HEK293 (cell line): ENCODE measurements around the gene DNM1.

Source experiments
- CTCF ChIA-PET: fragments of 350-600 bp; formaldehyde crosslinking; extraction: SDS; loops from one replicate; lab custom pipeline; 2021; ENCODE audit warnings: antibody characterized with exemption; lab: Yijun Ruan, JAX
- POLR2A ChIA-PET: fragments of 300-600 bp; formaldehyde crosslinking; extraction: SDS; loops from one replicate; lab custom pipeline; 2020; ENCODE audit warnings: antibody characterized with exemption, inconsistent platforms; lab: Yijun Ruan, JAX
- H3K27ac ChIP-seq: fragments of 200-500 bp; sonication (Bioruptor generic); 2 replicates; pipeline ENCODE4 v1.5.1; 2014; ENCODE audit warnings: low read depth, low read length, control low read depth, inconsistent platforms; ENCODE audit errors: extremely low read depth
- H3K36me3 ChIP-seq, 2 experiments: fragments of 200-500 bp in 1 of 2; sonication (Bioruptor generic) in 1 of 2; 1 replicate in 1 of 2; 2 replicates in 1 of 2; pipeline ENCODE4 v1.5.1; 2014 to 2017; ENCODE audit warnings: inconsistent platforms in 2 of 2, low read length in 2 of 2; ENCODE audit not compliant: control insufficient read depth in 2 of 2, insufficient read depth in 1 of 2
- H3K4me1 ChIP-seq: fragments of 200-500 bp; sonication (Bioruptor generic); 2 replicates; pipeline ENCODE4 v1.5.1; 2014; ENCODE audit warnings: mild to moderate bottlenecking, low read length, inconsistent platforms; ENCODE audit not compliant: control insufficient read depth, insufficient read depth
- H3K4me3 ChIP-seq: 2 replicates; pipeline ENCODE4 v1.5.1; 2011; ENCODE audit warnings: low read depth, mild to moderate bottlenecking, control low read depth, low read length, moderate library complexity
- H3K9me3 ChIP-seq: fragments of 200-500 bp; sonication (Bioruptor generic); 2 replicates; pipeline ENCODE4 v1.5.1; 2014; ENCODE audit warnings: low read depth, low read length, inconsistent platforms; ENCODE audit not compliant: control insufficient read depth, insufficient read depth
- IKZF3 ChIP-seq: fragments of 450-650 bp; IDR thresholded peaks from 2 replicates; pipeline ENCODE4 v1.5.0; 2018; ENCODE audit warnings: missing biosample characterization, mild to moderate bottlenecking, missing genetic modification characterization, moderate library complexity
- KLF16 ChIP-seq: fragments of 450-650 bp; formaldehyde crosslinking; IDR thresholded peaks from 2 replicates; pipeline ENCODE4 v1.5.1; 2017; ENCODE audit warnings: missing biosample characterization, missing genetic modification characterization
- SP2 ChIP-seq: fragments of 450-650 bp; formaldehyde crosslinking; IDR thresholded peaks from 2 replicates; pipeline ENCODE4 v1.5.1; 2016; ENCODE audit warnings: missing biosample characterization, missing genetic modification characterization
- WT1 ChIP-seq: fragments of 450-650 bp; formaldehyde crosslinking; IDR thresholded peaks from 2 replicates; pipeline ENCODE4 v1.5.1; 2016; ENCODE audit warnings: missing biosample characterization, missing genetic modification characterization
- ZFP3 ChIP-seq: fragments of 450-650 bp; formaldehyde crosslinking; IDR thresholded peaks from 2 replicates; pipeline ENCODE4 v1.5.1; 2016; ENCODE audit warnings: low read depth, missing biosample characterization, missing genetic modification characterization
- ZNF114 ChIP-seq: fragments of 450-650 bp; formaldehyde crosslinking; IDR thresholded peaks from 2 replicates; pipeline ENCODE4 v1.5.0; 2017; ENCODE audit warnings: missing biosample characterization, missing genetic modification characterization
- ZNF202 ChIP-seq: fragments of 450-650 bp; formaldehyde crosslinking; IDR thresholded peaks from 2 replicates; pipeline ENCODE4 v1.5.1; 2016; ENCODE audit warnings: missing biosample characterization, missing genetic modification characterization, borderline replicate concordance
- ZNF302 ChIP-seq: fragments of 450-650 bp; formaldehyde crosslinking; IDR thresholded peaks from 2 replicates; pipeline ENCODE4 v1.5.1; 2016; ENCODE audit warnings: missing biosample characterization, missing genetic modification characterization, low read depth
- ZNF366 ChIP-seq: fragments of 450-650 bp; formaldehyde crosslinking; conservative IDR thresholded peaks from 2 replicates; pipeline ENCODE4 v1.5.1; 2016; ENCODE audit warnings: missing biosample characterization, missing genetic modification characterization
- ZNF391 ChIP-seq: fragments of 450-650 bp; formaldehyde crosslinking; IDR thresholded peaks from 2 replicates; pipeline ENCODE4 v1.5.1; 2016; ENCODE audit warnings: low read depth, missing biosample characterization, missing genetic modification characterization, borderline replicate concordance
- ZNF510 ChIP-seq: fragments of 450-650 bp; formaldehyde crosslinking; IDR thresholded peaks from 2 replicates; pipeline ENCODE4 v1.5.1; 2018; ENCODE audit warnings: mild to moderate bottlenecking, missing genetic modification characterization, missing biosample characterization; ENCODE audit not compliant: insufficient replicate concordance
- ZNF792 ChIP-seq: fragments of 450-650 bp; formaldehyde crosslinking; IDR thresholded peaks from 2 replicates; pipeline ENCODE4 v1.5.1; 2016; ENCODE audit warnings: missing biosample characterization, missing genetic modification characterization
- TF ChIP-seq, protein P1 (sequence below): fragments of 450-650 bp; formaldehyde crosslinking; IDR thresholded peaks from 2 replicates; pipeline ENCODE4 v1.5.1; 2017; ENCODE audit warnings: missing biosample characterization, missing genetic modification characterization
- TF ChIP-seq, protein P2 (sequence below): fragments of 450-650 bp; formaldehyde crosslinking; IDR thresholded peaks from 2 replicates; pipeline ENCODE4 v1.5.1; 2016; ENCODE audit warnings: missing biosample characterization, missing genetic modification characterization, borderline replicate concordance
- TF ChIP-seq, protein P3 (sequence below): fragments of 450-650 bp; formaldehyde crosslinking; IDR thresholded peaks from 2 replicates; pipeline ENCODE4 v1.5.1; 2016; ENCODE audit warnings: missing biosample characterization, missing genetic modification characterization

DNM1 gene

DNA sequence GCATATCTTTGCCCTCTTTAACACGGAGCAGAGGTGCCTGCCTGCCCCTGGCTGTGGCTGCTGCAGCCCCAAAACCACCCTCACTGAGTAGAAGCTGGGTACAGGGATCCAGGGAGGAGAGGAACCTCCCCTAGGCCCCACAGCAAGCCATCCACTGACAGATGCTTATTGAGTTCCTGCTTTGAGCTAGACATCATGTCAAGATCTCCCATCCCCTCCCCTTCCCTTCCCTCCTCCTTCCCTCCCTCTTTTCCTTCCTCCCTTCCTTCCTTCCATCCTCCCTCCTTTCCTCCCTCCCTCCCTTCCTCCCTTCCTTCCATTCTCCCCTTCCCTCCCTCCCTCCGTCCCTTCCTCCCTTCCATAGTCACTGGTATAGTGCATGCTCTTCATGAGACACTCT, 43.3 kb downstream of the DNM1 start:
- Histone ChIP-seq H3K9me3 (no peaks in the 10 kb centered on the region), H3K4me3 (no peak overlapping the region), H3K4me1 (no peaks in the 10 kb centered on the region), H3K27ac (no peak overlapping the region), H3K36me3 (peaks cover 0 to 6% of the 10 kb centered on the region in 2 experiments; a peak in 1 of 3 replicates)
- peak; percentile 92 for TF ChIP-seq ZNF366
- TF ChIP-seq WT1 (tag by site-specific recombination): peak; percentile 63; the same call in 1 of the 2 replicates
- TF ChIP-seq, protein P1, sequence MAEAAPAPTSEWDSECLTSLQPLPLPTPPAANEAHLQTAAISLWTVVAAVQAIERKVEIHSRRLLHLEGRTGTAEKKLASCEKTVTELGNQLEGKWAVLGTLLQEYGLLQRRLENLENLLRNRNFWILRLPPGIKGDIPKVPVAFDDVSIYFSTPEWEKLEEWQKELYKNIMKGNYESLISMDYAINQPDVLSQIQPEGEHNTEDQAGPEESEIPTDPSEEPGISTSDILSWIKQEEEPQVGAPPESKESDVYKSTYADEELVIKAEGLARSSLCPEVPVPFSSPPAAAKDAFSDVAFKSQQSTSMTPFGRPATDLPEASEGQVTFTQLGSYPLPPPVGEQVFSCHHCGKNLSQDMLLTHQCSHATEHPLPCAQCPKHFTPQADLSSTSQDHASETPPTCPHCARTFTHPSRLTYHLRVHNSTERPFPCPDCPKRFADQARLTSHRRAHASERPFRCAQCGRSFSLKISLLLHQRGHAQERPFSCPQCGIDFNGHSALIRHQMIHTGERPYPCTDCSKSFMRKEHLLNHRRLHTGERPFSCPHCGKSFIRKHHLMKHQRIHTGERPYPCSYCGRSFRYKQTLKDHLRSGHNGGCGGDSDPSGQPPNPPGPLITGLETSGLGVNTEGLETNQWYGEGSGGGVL: peak; percentile 45
- TF ChIP-seq IKZF3 (tag by site-specific recombination): no peak
- peak; percentile 24; the same call in 1 of the 2 replicates for TF ChIP-seq SP2 (tag by site-specific recombination)
- CTCF ChIA-PET: no interaction called here
- POLR2A ChIA-PET: interaction anchor here (0.6 kb wide), 1 partner anchor 26 kb away, joined by 3 read pairs; no protein-coding TSS in a partner anchor

DNA sequence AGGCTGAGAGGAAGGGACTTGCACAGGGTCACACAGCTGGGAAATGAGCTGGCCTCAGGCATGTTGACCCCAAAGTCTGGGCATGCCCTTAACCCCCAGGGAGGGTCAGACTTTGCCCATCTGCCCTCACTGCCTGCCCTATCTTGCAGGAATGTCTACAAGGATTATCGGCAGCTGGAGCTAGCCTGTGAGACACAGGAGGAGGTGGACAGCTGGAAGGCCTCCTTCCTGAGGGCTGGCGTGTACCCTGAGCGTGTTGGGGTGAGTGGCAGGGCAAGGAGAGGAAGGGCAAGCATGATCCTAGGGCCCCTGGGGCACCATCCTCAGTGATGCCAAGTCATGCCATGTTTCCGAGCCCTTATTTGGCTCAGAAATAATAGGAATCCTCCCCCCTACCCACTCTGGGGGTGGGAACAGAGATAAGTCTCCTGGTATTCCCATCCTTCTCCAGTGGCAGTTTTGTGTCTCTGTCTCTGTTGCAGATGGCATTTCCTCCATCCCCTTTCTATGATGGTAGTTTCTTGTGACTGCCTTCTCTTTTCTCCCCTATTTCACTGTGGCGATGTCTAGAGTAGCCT, 44.1 kb downstream of the DNM1 start:
- H3K9me3 ChIP-seq: no peaks in the 10 kb centered on the region
- POLR2A ChIA-PET: no interaction called here
- H3K4me3 ChIP-seq: no peak overlapping the region
- peaks cover 0 to 11% of the 10 kb centered on the region in 2 experiments; a peak in 1 of 3 replicates for H3K36me3 ChIP-seq
- CTCF ChIA-PET: interaction anchor here (0.6 to 0.7 kb wide), 2 partner anchors 20 to 82 kb away, joined by 3 read pairs; no protein-coding TSS in a partner anchor
- H3K27ac ChIP-seq: no peak overlapping the region
- TF ChIP-seq, protein P2, sequence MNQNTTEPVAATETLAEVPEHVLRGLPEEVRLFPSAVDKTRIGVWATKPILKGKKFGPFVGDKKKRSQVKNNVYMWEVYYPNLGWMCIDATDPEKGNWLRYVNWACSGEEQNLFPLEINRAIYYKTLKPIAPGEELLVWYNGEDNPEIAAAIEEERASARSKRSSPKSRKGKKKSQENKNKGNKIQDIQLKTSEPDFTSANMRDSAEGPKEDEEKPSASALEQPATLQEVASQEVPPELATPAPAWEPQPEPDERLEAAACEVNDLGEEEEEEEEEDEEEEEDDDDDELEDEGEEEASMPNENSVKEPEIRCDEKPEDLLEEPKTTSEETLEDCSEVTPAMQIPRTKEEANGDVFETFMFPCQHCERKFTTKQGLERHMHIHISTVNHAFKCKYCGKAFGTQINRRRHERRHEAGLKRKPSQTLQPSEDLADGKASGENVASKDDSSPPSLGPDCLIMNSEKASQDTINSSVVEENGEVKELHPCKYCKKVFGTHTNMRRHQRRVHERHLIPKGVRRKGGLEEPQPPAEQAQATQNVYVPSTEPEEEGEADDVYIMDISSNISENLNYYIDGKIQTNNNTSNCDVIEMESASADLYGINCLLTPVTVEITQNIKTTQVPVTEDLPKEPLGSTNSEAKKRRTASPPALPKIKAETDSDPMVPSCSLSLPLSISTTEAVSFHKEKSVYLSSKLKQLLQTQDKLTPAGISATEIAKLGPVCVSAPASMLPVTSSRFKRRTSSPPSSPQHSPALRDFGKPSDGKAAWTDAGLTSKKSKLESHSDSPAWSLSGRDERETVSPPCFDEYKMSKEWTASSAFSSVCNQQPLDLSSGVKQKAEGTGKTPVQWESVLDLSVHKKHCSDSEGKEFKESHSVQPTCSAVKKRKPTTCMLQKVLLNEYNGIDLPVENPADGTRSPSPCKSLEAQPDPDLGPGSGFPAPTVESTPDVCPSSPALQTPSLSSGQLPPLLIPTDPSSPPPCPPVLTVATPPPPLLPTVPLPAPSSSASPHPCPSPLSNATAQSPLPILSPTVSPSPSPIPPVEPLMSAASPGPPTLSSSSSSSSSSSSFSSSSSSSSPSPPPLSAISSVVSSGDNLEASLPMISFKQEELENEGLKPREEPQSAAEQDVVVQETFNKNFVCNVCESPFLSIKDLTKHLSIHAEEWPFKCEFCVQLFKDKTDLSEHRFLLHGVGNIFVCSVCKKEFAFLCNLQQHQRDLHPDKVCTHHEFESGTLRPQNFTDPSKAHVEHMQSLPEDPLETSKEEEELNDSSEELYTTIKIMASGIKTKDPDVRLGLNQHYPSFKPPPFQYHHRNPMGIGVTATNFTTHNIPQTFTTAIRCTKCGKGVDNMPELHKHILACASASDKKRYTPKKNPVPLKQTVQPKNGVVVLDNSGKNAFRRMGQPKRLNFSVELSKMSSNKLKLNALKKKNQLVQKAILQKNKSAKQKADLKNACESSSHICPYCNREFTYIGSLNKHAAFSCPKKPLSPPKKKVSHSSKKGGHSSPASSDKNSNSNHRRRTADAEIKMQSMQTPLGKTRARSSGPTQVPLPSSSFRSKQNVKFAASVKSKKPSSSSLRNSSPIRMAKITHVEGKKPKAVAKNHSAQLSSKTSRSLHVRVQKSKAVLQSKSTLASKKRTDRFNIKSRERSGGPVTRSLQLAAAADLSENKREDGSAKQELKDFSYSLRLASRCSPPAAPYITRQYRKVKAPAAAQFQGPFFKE (tag by site-specific recombination): no peak
- TF ChIP-seq ZNF510: no peak
- TF ChIP-seq, protein P3, sequence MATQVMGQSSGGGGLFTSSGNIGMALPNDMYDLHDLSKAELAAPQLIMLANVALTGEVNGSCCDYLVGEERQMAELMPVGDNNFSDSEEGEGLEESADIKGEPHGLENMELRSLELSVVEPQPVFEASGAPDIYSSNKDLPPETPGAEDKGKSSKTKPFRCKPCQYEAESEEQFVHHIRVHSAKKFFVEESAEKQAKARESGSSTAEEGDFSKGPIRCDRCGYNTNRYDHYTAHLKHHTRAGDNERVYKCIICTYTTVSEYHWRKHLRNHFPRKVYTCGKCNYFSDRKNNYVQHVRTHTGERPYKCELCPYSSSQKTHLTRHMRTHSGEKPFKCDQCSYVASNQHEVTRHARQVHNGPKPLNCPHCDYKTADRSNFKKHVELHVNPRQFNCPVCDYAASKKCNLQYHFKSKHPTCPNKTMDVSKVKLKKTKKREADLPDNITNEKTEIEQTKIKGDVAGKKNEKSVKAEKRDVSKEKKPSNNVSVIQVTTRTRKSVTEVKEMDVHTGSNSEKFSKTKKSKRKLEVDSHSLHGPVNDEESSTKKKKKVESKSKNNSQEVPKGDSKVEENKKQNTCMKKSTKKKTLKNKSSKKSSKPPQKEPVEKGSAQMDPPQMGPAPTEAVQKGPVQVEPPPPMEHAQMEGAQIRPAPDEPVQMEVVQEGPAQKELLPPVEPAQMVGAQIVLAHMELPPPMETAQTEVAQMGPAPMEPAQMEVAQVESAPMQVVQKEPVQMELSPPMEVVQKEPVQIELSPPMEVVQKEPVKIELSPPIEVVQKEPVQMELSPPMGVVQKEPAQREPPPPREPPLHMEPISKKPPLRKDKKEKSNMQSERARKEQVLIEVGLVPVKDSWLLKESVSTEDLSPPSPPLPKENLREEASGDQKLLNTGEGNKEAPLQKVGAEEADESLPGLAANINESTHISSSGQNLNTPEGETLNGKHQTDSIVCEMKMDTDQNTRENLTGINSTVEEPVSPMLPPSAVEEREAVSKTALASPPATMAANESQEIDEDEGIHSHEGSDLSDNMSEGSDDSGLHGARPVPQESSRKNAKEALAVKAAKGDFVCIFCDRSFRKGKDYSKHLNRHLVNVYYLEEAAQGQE (tag by site-specific recombination): no peak
- TF ChIP-seq ZNF391 (tag by site-specific recombination): no peak
- no peak for TF ChIP-seq ZNF114 (tag by site-specific recombination)
- no peak for TF ChIP-seq ZNF792
- TF ChIP-seq ZNF202 (tag by site-specific recombination): no peak
- no peak for TF ChIP-seq ZNF302 (tag by site-specific recombination)
- TF ChIP-seq KLF16 (tag by site-specific recombination): no peak
- no peak for TF ChIP-seq ZFP3 (tag by site-specific recombination)
- H3K4me1 ChIP-seq: no peaks in the 10 kb centered on the region
